CD4-positive, alpha-beta T cell treated with Interleukin-21 for 1 hour (primary cell): ENCODE data around the gene NPHS1.
A peak's percentile ranks its signal among the peaks of the same experiment; 100 is the strongest.
"Not testable (repeated sequence)": the region's sequence is repeated elsewhere in the genome, so short reads cannot be mapped to it uniquely, and the experiment has no call there.

ENCODE experiments used
- DNase-seq: peaks from one replicate; pipeline ENCODE4 v3.0.0-alpha.2; 2020

Gene NPHS1

DNA sequence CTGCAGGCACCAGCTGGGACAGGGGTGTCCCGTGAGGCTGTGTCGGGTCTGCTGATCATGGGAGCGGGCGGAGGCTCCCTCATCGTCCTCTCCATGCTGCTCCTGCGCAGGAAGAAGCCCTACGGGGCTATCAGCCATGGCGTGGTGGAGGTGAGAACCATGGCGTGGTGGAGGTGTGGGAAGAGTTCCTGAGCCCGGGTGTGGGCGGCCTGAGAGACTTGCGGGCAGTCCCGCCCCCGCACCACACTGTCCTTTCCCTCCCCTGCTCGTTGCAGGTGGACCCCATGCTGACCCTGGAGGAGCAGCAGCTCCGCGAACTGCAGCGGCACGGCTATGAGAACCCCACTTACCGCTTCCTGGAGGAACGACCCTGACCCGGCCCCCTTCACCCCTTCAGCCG lies 26.8 kb upstream of the NPHS1 start:
- no peak for DNase-seq

DNA sequence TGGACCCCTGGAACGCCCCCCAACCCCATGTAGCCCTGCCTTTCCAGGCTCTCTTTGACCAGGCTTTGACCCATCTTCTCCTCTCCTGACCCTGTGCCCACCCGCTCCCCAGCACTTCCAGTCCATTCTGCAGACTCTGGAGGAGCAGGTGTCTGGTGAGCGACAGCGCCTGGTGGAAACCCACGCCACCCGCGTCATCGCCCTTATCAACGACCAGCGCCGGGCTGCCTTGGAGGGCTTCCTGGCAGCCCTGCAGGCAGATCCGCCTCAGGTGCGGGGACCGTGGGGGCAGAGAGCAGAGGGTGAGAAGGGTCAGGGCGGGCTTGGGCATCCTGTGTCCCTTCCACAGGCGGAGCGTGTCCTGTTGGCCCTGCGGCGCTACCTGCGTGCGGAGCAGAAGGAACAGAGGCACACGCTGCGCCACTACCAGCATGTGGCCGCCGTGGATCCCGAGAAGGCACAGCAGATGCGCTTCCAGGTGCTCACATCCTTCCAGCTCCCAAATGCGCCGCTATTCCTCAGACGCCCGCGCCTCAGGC lies 22.2 kb upstream of the NPHS1 start:
- no peak for DNase-seq

DNA sequence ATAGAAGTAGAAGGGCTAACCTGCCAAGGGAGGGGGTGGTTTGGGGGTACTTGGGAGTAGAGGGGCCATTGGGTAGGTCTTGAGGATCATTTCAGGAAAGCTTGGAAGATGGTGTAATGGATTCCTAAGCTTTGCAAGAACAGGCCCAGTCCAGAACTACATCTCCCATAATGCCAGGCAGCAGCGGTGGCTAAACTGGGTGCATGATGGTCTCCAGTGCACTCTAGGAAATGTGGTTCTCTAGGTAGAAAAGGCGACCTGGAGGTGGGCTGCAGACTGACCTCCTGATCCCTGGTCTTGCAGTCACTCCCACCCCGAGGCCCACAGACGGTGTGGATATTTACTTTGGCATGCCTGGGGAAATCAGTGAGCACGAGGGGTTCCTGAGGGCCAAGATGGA lies 19.9 kb upstream of the NPHS1 start:
- DNase-seq: no peak

DNA sequence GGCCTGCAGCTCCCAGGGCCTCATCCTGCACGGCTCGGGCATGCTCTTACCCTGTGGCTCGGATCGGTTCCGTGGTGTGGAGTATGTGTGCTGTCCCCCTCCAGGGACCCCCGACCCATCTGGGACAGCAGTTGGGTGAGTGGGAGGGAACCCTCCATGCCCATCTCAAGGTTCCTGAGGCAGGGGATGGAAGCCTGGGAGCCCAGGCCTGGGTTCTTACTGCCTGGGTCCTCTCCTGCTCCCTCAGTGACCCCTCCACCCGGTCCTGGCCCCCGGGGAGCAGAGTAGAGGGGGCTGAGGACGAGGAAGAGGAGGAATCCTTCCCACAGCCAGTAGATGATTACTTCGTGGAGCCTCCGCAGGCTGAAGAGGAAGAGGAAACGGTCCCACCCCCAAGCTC lies 19.3 kb upstream of the NPHS1 start:
- DNase-seq: no peak

DNA sequence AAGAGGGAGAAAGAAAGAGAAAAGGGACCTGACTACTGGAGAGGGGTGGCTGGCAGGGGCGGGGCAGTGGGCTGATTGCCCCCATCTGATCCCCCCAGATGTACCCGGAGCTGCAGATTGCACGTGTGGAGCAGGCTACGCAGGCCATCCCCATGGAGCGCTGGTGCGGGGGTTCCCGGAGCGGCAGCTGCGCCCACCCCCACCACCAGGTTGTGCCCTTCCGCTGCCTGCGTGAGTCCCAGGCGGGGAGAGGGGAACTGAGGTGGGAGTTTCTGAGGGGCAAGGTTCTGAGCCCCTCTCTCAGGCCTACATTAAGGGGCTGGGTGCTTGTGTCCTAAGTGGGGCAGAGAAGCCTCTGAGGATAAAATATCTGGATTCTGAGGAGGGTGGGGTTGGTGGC lies 18.5 kb upstream of the NPHS1 start:
- no peak for DNase-seq

DNA sequence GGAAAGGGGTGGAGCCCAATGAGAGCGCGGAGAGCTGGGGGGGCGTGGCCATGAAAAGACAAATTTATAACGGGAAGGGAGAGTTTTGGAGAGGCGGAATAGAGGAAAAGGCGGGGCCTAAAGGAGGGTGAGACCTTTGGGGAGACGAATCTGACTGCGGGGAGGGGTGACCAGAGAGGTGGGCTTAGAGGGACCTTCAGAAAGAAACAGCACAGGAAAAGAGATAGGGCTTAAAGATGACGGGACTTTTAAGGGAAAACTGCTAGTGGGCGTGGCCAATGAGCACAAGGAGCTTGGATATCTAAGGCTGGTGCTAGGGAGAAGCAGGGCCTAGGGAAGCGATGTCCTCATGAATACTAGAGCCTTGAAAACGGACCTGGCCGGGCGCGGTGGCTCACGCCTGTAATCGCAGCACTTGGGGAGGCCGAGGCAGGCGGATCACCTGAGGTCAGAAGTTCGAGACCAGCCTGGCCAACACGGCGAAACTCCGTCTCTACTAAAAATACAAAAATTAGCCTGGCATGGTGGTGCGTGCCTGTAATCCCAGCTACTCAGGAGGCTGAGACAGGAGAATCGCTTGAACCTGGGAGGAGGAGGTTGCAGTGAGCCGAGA lies 17.9 kb upstream of the NPHS1 start:
- not testable (repeated sequence) for DNase-seq

DNA sequence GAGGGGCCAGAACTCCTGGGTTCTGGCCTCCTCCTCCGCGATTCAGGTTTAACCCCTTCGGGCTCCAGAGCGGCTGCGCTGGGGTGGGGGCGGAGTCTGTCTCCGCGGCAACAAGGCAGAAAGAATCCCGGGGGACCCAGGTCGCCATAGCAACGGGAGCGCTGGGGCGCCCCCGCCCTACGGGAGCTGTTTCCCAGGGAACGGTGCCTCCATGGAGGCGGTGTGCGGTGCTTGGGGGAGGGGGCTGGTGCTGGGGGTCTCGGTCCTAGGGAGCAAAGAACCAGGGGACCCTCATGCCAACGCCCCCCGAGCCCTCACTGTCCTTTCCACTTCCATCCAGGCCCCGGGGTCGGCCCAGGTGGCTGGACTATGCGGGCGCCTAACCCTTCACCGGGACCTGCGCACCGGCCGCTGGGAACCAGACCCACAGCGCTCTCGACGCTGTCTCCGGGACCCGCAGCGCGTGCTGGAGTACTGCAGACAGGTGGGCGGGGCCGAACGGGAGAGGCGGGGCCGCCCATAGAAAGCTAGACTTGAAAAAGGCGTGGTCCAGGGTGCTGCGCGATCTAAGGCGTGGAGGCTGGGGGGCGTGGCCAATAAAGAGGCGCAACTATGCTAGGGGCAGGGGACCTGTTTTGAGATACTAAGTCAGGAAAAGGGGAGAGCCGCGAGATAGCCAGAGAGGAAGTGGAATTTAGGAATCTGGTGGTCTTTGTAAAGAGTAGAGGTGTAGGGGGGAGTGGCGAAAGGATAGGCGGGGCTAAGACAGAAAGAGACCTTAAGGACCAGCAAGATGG lies 17.2 kb upstream of the NPHS1 start:
- DNase-seq: peak; percentile 85

DNA sequence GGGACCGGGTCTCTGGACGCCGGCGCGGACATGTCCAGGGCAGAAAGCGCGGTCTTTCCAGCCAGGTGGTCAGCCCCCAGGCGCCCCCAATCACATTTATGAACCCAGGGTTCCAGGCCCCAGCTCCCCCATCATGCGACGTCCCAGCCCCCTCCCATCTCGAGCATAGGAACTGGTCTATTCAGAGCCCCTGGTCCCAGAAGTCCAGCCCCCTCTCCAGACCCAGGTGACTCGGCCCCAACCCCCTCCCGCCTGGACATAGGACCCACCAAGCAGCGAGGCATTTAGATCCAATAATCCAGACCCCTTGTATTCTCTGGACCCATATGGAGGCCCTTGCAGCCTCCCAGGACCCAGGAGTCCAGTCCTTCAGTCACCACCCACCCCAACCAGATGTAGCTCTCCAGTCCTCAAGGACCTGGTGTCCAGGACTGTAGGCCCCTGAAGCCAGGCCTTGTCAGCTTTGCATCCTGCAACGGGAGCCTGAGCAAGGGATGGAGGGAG lies 16.6 kb upstream of the NPHS1 start:
- DNase-seq: no peak

DNA sequence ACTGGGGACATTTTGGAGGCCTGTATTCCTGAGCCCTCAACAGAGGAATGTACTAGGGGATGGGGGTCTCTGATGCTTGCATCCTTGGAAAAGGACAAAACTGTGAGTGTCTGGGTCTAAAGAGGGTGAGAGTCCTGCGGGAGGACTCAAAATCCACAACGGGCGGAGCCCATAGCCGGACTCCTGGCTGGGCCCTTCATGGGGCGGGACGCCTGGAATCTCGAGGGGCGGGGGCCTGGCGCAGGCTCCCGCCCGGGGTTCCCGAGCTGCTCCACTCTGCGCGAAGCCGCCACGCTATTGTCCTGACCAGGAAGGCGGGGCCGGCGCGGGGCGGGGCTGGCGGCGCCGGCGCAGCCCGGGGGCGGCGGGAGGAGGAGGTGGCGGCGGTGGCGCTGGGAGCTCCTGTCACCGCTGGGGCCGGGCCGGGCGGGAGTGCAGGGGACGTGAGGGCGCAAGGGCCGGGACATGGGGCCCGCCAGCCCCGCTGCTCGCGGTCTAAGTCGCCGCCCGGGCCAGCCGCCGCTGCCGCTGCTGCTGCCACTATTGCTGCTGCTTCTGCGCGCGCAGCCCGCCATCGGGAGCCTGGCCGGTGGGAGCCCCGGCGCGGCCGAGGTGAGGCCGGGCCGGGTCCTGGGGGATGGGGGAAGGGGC lies 16.0 kb upstream of the NPHS1 start, which contains the start of gene APLP1:
TSS of gene APLP1 (plus strand) at position 403 of the 651 bp plus-strand sequence. CDS start at position 466, 63 bp downstream.
- DNase-seq: peak; percentile 64

DNA sequence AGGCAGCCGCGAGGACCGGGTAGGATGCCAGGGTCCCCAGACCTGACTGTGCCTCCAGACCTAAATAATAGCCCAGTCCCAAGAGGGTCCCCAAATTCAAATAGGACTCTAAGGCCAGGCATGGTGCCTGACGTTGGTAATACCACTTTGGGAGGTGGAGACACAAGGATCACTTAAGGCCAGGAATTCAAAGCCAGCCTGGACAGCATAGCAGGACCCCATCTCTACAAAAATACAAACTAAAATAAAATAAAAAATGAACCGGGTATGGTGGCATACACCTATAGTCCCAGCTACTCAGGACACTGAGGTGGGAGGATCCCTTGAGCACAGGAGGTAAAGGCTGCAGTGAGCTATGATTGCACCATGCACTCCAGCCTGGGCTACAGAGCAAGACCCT lies 10.7 kb upstream of the NPHS1 start:
- DNase-seq: no peak

DNA sequence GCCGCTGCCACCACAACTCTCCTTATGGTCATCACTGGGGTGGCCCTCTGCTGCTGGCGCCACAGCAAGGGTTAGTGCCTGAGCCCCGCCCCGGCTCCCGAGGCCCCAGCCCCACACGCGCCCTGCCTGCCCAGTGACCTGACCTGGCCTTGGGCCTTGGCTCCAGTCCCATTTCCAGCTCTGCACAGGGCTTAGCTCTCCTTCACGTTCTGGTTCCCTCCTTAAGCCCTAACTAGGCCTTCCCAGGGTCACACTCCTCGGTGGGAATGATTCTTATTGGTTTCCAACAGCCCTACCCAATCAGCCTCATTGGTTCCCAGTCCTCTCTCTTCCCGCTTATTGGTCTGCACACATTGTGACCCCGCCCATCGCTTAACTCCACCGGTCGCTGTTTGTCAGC lies 10.2 kb upstream of the NPHS1 start:
- no peak for DNase-seq

DNA sequence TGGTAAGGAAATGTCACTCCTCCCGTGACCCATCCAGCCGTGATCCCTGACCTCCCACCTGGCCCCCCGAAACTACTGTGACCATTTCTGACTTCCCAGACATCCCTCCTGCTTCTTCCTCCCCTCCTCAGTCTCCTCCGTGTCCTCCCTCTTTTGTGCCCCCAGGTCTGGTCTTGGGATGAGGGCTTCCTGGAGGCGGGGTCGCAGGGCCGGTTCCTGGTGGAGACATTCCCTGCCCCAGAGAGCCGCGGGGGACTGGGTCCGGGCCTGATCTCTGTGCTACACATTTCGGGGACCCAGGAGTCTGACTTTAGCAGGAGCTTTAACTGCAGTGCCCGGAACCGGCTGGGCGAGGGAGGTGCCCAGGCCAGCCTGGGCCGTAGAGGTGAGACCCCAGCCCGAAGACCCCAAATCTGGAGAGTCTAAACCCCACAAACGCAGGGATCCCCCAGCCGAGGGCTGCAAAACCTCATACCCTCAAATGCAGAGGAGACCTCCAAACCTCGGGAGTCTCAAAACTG lies 9.4 kb upstream of the NPHS1 start:
- no peak for DNase-seq

DNA sequence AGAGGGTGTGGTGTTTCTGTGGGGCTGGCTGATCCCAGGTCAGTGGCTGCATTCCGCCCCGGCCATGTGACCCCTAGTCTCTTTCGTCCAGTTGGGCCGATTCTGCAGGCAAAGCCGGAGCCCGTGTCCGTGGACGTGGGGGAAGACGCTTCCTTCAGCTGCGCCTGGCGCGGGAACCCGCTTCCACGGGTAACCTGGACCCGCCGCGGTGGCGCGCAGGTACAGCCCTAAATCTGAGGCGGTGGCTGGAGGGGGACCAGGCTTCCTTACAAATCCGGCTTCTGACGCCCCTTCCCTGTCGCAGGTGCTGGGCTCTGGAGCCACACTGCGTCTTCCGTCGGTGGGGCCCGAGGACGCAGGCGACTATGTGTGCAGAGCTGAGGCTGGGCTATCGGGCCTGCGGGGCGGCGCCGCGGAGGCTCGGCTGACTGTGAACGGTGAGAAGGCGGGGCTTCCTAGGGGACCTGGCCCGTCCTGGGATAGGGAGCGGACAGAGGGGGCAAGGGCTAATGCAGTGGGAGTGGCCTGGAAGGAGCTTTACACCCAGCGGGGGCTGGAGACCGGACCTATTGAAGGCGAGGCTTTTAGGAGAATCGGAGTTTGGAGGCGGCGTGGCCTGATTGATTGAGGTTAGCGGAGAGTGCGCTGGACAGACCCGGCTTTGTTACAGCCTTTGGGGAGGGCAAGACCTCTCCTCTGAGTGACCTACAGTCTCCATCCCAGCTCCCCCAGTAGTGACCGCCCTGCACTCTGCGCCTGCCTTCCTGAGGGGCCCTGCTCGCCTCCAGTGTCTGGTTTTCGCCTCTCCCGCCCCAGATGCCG lies 8.7 kb upstream of the NPHS1 start:
- DNase-seq: no peak

DNA sequence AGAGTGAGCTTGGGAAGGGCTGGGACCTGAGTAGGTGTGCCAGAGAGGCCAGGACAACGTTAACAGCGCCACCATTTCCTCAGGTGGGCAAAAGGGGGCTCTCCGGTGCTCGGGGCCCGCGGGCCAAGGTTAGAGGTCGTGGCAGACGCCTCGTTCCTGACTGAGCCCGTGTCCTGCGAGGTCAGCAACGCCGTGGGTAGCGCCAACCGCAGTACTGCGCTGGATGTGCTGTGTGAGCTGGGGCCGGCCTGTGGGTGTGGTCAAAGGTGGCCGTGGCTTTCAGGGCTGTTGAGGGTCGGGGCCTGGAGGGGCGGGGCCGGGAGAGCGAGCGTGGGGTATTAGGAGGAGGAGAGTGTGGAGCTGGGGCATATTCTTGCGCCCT lies 8.1 kb upstream of the NPHS1 start:
- DNase-seq: no peak

DNA sequence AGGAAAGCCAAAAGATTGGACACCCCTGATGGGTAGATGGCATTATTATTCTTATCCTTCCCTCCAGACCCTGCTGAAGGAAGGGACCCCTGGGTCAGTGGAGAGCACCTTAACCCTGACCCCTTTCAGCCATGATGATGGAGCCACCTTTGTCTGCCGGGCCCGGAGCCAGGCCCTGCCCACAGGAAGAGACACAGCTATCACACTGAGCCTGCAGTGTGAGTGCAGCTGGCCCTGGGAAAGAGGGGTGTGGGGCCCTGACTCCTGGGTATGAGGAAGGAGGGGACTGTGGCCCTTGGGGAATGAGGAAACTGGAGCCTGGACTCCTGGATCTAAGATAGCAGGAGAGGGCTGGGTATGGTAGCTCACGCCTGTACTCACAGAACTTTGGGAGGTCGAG lies 7.1 kb upstream of the NPHS1 start:
- DNase-seq: no peak

DNA sequence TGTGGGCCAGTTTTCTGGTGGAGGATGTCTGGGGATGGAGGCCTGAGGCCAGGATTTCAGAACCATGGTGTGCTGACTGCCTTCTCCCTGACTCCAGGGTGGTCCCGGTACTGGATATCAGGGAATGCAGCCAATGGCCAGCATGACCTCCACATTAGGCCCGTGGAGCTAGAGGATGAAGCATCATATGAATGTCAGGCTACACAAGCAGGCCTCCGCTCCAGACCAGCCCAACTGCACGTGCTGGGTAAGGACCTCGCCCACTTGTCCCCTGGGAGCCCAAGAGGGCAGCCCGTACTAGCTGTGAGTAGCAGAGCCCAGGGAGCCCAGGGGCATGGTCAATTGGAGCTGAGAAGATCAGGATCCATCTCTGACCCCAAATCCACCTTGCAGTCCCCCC lies 6.0 kb upstream of the NPHS1 start:
- no peak for DNase-seq

DNA sequence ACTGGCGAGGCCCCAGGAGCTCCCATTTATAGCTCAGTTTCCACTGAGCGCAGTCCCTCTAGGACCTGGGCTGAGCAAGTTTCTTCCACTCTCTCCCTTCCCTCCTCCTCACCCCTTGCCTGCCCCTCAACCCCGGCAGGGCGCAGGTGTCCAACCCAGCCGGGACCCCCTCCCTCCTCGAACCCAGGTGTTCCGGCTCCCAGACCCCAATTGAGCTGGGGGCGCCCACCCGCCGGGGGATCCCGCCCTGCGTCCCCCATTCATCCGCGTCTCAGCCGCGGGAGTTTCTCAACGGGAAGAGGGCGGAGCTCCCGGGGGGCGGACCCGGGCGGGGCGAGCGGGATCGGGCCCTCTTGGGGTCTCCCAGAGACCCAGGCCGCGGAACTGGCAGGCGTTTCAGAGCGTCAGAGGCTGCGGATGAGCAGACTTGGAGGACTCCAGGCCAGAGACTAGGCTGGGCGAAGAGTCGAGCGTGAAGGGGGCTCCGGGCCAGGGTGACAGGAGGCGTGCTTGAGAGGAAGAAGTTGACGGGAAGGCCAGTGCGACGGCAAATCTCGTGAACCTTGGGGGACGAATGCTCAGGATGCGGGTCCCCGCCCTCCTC lies 4.3 kb upstream of the NPHS1 start, which contains the start of gene KIRREL2:
TSS of gene KIRREL2 (plus strand) at position 366 of the 604 bp plus-strand sequence. CDS start at position 575, 209 bp downstream.
- no peak for DNase-seq

DNA sequence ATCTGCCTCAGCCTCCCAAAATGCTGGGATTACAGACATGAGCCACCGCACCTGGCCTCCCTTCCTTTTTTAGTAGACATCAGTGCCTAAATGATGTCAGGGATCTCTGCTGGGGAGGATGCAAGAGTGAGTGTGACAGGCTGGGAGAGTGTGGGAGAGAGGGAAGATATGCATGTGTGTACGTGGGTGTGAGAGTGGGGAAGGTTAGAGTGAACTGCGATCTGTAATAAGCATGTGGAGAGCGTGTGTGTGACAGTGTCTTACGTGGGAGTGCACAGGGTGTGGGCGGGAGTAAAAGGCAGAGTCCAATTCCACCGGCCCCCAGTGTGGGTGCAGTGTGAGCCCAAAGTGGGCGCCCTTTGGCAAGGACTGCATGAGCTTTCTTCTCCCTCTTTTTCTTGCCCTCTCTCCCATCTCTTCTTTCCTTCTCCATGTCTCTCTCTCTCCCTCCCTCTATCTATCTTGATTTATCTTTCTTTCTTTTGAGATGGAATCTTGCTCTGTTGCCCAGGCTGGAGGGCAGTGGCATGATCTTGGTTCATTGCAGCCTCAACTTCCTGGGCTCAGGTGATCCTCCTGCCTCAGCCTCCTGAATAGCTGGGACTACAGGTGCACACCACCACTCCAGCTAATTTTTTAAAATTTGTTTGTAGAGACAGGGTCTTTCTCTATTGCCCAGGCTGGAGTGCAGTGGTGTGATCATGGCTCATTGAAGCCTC lies 893 bp upstream of the NPHS1 start:
- no peak for DNase-seq

DNA sequence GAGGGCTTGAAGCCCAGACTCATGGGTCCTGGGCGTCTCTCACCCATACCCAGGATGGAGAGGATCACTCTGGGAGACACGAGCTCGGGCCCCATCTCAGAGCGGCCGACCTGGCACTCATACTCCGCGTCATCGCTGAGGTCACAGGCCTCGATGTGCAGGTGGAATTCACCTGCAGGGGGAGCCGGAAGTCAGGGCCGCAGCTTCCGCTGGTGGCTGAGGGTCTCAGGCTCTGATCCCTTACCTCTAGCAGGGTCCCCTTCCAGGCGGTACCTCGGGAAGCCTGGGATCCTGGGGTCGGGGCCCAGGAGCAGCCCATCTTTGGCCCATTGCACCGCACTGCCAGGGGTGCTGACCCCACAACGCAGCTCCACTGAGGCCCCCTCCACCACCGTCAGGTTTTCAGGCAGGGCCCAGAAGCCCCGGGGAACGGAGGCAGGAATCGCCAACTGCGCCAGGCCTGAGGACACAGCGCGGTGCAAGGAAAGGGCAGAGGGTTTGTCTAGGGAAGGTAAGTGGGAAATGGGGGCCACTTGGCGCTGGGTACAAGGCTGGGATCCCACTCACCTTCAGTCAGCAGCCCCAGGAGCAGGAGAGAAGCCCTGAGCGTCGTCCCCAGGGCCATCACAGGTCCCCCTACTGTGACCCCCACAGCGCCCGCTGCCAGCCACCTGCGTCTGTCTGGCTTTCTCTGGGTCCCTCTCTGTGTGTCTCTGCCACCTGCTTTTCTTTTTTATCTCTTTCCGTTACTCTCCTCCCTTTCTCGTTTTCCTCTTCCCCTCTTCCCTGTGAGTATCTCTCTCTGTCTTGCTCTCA lies 883 bp downstream of the NPHS1 start:
- no peak for DNase-seq

DNA sequence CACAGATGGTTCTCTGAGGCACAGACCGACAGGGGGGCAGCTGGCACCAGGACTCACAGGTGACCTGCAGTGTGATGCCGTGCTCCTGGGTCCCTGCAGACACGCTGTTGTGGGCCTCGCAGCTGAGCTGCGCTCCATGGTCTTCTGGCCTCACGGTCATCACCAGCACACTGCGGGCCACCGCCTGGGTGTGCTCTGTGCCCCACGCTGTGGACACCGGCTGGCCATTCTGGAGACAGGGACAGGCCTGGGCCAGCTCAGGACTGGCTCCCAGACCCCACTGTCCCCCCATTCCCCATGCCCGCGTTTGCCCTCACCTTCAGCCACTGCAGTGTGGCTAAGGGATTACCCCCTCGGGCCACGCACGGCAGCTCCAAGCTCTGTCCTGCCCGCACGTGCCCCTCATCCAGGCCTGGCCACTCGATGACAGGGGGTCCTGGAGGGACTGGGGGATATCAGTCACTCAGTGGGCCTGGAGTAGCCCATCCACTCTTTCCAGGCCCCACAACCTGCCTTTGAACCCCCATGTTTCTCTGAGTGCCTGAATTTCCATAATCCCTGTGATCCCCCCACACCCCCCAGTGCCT lies 3.3 kb downstream of the NPHS1 start:
- no peak for DNase-seq
